K562 (cell line): ENCODE results near the gene PIGN. TPM values are rescaled to one million over a fixed set of nuclear protein-coding genes. Genes with fewer than 3 reads are reported as not detected.

Source experiments
- ARID1B ChIP-seq: fragments of 450-650 bp; IDR thresholded peaks from 2 replicates; pipeline ENCODE4 v1.6.1; 2016; ENCODE audit warnings: antibody characterized with exemption, mild to moderate bottlenecking, inconsistent platforms
- ATF6 ChIP-seq: sonication (generic); formaldehyde crosslinking; IDR thresholded peaks from 2 replicates; pipeline ENCODE4 v1.4.0; 2020; ENCODE audit warnings: mild to moderate bottlenecking, missing genetic modification reagents
- DPF2 ChIP-seq: fragments of 450-650 bp; IDR thresholded peaks from 2 replicates; pipeline ENCODE4 v1.6.1; 2016
- HDAC1 ChIP-seq, 2 experiments: fragments of 450-650 bp; IDR thresholded peaks; 2 replicates each; pipeline ENCODE4 v1.6.1; 2016 to 2017; ENCODE audit warnings: inconsistent platforms in 1 of 2, mild to moderate bottlenecking in 1 of 2, moderate library complexity in 1 of 2
- MCM3 ChIP-seq: fragments of 450-650 bp; IDR thresholded peaks from 2 replicates; pipeline ENCODE4 v1.6.1; 2016
- RREB1 ChIP-seq: fragments of 250-450 bp; sonication (Bioruptor Pico); IDR thresholded peaks from 2 replicates; pipeline ENCODE4 v1.4.0; 2020
- SAP30 ChIP-seq: fragments of 200-600 bp; sonication (generic); IDR thresholded peaks from 2 replicates; pipeline ENCODE4 v1.6.1; 2012; ENCODE audit warnings: borderline replicate concordance, low read depth, mild to moderate bottlenecking, moderate library complexity, low read length, control low read depth, inconsistent platforms; ENCODE audit not compliant: insufficient read depth, poor library complexity, severe bottlenecking
- STAT6 ChIP-seq: sonication (generic); formaldehyde crosslinking; IDR thresholded peaks from 2 replicates; pipeline ENCODE4 v1.8.1; 2023; ENCODE audit warnings: mild to moderate bottlenecking, missing genetic modification reagents
- polyA plus RNA-seq, 8 experiments: library from polyadenylated mRNA; depleted of rRNA in 4 of 8; stranded (reverse) in 5 of 8; unstranded in 3 of 8; fragments of >200 nt; fragmentation: Nextera tagmentation in 2 of 8; fragmentation: Illumina TruSeq in 1 of 8; extraction: Ambion mirVana in 2 of 8; extraction: Trizol in 1 of 8; gene quantifications; 2 replicates each; pipeline versions ENCODE4 v1.2.1 to v1.2.3, GENCODE V29; 2011 to 2014; ENCODE audit warnings: inconsistent platforms in 1 of 8, missing spikeins in 1 of 8
- total RNA-seq, 7 experiments: library from RNA; depleted of rRNA in 6 of 7; stranded (reverse); fragments of >200 nt in 6 of 7; fragmentation: Illumina TruSeq in 2 of 7; extraction: Trizol in 2 of 7; gene quantifications; 2 replicates each; pipeline versions ENCODE4 v1.2.1 to v1.2.3, GENCODE V29; 2011 to 2021; ENCODE audit warnings: low replicate concordance in 1 of 7
- TF ChIP-seq, protein P1 (sequence below): fragments of 250-450 bp; sonication (Bioruptor Pico); IDR thresholded peaks from 2 replicates; pipeline ENCODE4 v1.5.0; 2021

PIGN gene
- total and polyA plus RNA-seq, 9 of the 15 experiments (the other 6 are each of a cell fraction or from before 2014, with no cell fraction given) = 9.9 to 25.6 (median 17.3) TPM

DNA sequence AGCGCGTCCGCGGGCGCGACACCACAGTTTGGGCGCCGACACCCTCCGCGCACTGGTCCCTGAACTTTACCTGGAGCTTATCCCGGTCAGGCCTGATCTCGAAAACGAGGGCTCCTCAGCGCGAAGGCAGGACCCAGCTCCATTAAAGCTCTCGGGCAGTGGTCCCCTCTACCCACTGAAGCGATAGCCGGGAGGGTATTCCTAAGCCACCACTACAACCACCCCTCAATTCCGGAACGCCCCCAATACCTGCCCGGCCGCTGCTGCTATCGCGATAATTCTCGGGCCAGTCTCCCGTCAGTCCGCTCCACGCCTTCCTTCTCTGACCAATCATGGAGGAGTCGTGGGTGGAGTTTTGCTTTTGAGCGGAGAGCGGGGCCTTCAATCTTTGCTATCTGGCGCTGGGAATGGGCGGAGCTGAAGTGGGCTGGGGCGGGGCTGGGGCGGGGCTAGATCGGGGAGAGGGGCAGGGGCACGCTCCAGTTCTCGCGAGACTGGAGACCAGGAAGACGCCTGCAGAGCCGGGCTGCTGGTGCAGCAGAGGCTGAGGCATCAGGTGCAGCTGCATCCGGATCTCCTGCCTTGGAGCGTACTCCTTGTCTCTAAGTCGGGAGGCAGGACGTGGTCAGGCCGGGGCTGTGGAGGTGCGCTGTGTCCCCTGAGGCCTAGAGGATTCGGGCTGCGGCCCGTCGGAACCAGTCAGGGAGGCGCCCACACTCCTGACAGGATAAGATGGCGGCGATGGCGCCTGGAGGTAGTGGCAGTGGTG is at the start of gene PIGN, which contains the start of gene RELCH (continued):
- TF ChIP-seq RREB1 (CRISPR knock-in tag) (0 out of 2 replicates have a peak, but pooled peaks have one; percentile 24), STAT6 (CRISPR knock-in tag) (no peak), MCM3 (no peak), HDAC1 (IDR thresholded peaks at IDR 0.05) (peak in 1 of 2 experiments; percentile 81; a peak in 2 of 4 replicates), ATF6 (CRISPR knock-in tag) (peak; percentile 33; the same call in 1 of the 2 replicates), DPF2 (no peak), ARID1B (no peak), SAP30 (peak; percentile 69)
- TF ChIP-seq, protein P1, sequence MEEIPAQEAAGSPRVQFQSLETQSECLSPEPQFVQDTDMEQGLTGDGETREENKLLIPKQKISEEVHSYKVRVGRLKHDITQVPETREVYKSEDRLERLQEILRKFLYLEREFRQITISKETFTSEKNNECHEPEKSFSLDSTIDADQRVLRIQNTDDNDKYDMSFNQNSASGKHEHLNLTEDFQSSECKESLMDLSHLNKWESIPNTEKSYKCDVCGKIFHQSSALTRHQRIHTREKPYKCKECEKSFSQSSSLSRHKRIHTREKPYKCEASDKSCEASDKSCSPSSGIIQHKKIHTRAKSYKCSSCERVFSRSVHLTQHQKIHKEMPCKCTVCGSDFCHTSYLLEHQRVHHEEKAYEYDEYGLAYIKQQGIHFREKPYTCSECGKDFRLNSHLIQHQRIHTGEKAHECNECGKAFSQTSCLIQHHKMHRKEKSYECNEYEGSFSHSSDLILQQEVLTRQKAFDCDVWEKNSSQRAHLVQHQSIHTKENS (CRISPR knock-in tag) = no peak
